ENCODE data around the gene ETFDH.
"Not testable (repeated sequence)": the region's sequence is repeated elsewhere in the genome, so short reads cannot be mapped to it uniquely, and the experiment has no call there.

ETFDH gene

GRCh38 chr4:158678767-158679166 is 6.7 kb downstream of the ETFDH start:
- no peak for DNase-seq (ENCODE audit: low read depth in 1 of 2, low spot score in 1 of 2)

DNA sequence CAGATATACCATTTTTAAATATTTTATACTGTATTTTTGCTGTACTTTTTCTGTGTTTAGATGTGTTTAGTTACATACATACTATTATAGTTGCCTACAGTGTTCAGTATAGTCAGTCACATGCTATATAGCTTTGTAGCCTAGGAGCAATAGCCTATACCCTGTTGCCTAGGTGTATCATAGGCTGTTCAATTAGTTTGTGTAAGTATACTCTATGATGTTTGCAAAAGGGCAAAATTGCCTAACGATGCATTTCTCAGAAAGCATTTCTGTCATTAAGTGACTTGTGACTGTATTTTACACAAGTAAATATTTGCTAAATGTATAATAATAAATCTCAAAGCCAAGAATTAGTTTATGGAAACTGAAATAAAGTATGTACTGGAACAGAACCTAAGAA is 9.5 kb downstream of the ETFDH start:
- no peak for DNase-seq (ENCODE audit: low read depth in 1 of 2, low spot score in 1 of 2)

DNA sequence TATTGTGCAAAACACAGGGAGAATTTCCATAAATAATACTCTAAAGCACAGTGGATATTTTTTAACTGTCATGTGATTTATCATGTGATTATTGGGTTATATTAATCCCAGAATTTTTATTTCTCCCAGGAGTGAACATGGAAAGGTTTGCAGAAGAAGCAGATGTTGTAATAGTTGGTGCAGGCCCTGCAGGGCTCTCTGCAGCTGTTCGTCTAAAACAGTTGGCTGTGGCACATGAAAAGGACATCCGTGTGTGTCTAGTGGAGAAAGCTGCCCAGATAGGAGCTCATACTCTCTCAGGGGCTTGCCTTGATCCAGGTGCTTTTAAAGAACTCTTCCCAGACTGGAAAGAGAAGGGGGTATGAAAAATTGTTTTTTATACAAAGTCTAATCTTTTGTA is 10.0 kb downstream of the ETFDH start:
- no peak for DNase-seq (ENCODE audit: low read depth in 1 of 2, low spot score in 1 of 2)

DNA sequence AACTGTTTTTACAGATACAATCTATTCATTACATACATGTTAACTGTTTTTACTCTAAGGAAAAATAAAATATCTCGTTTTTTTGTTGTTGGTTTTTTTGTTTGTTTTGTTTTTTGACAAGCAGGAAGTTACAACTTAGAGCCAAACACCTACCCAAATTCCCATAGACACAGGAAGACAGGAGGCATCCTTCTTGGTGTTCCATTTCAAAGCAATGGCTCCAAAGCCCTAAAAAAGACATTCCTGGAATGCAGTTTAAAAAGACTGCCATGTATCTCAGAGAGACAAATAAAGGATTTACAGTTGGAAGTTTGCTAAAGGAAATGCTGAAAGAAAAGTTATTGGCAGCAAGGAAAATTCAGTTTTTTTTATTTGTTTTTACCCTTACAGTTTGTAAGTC is 16.7 kb downstream of the ETFDH start:
- DNase-seq (ENCODE audit: low read depth in 1 of 2, low spot score in 1 of 2) = no peak

GRCh38 chr4:158704274-158704673 is 32.2 kb downstream of the ETFDH start:
- no peak for DNase-seq (ENCODE audit: low read depth in 1 of 2, low spot score in 1 of 2)

DNA sequence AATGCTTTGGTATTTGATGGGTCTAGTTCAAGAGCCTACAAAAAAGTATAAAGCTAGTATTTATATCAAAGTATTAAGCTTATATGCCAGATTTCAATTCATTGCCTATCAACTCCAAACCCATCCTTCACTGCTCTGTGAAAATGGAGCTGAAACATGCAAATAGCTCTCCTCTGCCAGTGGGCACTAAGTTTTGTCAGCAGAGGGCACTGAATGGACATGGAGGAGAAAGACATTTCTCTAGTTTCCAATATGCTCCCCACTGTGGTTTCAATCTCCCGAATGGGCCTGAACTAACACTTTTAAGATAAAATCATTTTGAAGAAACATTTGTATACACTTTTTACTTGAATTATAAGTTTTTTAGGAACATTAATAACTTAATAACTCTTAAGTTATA is 38.7 kb downstream of the ETFDH start:
- no peak for DNase-seq (ENCODE audit: low read depth in 1 of 2, low spot score in 1 of 2)

DNA sequence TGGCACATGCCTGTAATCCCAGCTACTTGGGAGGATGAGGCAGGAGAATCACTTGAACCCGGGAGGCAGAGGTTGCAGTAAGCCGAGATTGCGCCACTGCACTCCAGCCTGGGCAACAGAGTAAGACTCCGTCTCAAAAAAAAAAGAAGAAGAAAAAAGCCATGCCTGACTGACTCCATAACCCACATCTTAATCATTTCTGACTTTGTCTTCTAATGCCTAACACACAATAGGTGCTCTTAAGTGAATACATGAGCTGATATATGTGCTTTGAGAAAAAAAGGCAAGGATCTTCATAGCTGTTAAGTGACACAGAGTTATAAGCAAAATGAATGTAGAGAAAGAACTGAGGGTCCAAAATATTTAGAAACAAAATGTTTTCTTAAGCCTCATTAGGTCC is 40.5 kb downstream of the ETFDH start:
- not testable (repeated sequence) for DNase-seq (ENCODE audit: low read depth in 1 of 2, low spot score in 1 of 2)

DNA sequence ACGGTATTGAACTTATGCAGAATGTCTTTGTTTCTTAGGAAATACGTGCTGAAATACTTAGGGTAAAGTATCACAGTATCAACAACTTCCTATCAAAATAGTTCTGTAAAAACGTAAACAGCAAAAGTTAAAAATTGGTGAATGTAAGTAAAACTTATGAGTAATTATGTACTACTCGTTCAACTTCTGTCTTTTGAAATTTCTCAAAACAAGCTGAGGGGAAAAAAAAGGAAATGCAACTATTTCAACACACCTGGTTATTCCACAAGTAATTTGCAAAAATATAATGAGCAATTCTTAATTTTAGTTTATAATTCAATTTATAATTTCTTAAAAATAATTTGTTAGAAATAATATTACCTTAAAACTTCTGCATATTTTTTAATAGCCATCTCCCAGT is 42.8 kb downstream of the ETFDH start:
- DNase-seq (ENCODE audit: low read depth in 1 of 2, low spot score in 1 of 2) = no peak

DNA sequence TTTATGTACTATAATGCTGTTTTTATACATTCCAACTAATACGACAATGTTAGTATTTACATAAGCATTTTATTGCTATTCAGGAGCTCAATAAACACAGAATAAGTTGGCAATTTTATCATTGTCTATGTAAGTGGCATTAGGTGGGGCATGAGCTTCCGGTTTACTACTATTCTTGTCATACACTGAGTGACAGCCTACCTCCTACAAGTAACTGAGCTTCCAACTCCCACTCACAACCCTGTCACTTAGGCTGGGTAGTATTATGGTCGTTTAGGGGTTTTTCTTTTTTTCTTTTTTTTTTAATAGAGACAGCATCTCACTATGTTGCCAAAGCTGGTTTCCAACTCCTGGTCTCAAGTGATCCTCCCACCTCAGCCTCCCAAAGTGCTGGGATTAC is 43.7 kb downstream of the ETFDH start:
- DNase-seq (ENCODE audit: low read depth in 1 of 2, low spot score in 1 of 2) = no peak

DNA sequence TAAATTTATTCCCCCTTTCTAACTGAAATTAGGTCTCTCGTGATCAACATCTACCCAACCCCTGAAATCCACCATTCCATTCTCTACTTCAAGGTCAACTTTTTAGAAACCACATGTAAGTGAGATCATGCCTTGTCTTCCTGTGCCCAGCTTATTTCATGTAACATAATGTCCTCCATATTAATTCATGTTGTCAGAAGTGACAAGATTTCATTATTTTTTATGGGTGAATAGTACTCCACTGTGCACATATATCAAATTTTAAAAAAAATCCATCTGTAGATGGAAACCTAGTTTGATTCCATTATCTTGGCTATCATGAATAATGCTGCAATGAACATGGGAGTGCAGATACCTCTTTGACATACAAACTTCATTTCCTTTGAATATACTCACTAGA is 49.6 kb downstream of the ETFDH start:
- DNase-seq (ENCODE audit: low read depth in 1 of 2, low spot score in 1 of 2) = no peak

GRCh38 chr4:158722291-158722916 is 50.3 kb downstream of the ETFDH start:
- DNase-seq (ENCODE audit: low read depth in 1 of 2, low spot score in 1 of 2) = no peak

DNA sequence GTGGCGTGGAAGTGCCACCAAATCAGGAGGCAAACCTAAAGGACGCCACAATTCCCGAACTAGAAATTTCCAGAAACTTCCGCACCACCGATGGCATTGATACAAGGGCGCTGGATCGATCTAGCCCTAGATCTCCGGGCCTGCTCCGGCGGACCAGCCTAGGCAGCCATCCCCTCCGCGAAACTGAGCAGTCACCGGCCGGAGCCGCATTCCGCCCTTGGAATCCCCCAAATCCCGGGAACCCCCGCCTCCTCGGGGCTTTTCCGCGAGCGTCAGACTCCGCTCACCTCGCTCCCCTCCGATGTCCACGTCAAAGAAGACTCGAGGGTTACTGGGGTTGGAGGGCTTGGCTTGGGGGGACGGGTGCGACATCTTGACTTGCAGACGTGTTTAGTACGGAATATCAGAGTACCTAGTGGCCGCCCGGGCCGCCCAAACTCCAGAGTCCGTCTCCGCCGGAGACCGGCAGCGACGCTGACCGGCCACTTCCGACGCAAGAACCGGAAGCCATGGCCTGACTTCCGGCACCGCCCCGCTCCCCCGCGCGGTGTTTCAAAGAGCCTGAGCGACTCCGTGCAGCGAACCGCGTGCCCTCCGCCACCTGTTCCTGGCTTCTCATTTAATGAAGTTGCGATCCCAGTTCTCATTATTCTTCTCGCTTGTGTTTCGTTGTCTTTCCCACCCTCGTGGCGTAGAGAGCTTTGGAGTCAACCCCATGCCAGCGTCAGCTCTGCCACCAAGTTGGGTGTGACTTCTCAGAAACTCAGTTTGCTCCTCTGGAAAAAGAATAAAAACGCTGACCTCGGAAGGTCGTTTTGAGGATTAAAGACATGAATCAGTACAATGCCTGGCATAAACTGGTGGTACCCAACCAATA is 51.1 kb downstream of the ETFDH start, which contains the start of gene PPID:
TSS of gene PPID (minus strand) at position 480 of the 877 bp plus-strand sequence. CDS start at position 372, 108 bp downstream.
- peak; percentile 62 to 74 for DNase-seq (ENCODE audit: low read depth in 1 of 2, low spot score in 1 of 2)

DNA sequence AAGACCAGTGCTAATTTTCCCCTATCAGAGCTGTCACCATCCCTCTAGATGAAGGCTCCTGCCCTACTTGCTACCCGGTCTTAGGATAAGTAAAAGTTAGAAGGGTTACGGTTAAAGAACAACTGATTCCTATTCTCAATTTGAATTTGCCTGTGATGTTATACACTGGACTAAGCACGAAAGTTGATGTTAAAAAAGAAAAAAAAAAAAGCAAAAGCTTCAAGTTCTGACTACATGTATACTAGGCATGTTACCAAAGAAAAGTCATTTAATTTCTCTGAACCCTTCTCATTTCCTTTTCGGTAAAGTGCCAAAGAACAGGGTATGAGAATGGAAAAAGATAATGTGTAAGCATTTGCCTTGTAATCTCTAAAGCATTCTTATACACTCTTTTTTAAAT is 52.5 kb downstream of the ETFDH start:
- no peak for DNase-seq (ENCODE audit: low read depth in 1 of 2, low spot score in 1 of 2)

- no peak for DNase-seq (ENCODE audit: low read depth in 1 of 2, low spot score in 1 of 2)
Observed at GRCh38 chr4:158726633-158727032, 54.5 kb downstream of the ETFDH start.

- no peak for DNase-seq (ENCODE audit: low read depth in 1 of 2, low spot score in 1 of 2)
Observed at GRCh38 chr4:158728236-158728635, 56.1 kb downstream of the ETFDH start.

GRCh38 chr4:158729716-158730559 is 57.8 kb downstream of the ETFDH start:
- no peak for DNase-seq (ENCODE audit: low read depth in 1 of 2, low spot score in 1 of 2)

GRCh38 chr4:158738866-158739265 is 66.8 kb downstream of the ETFDH start:
- DNase-seq (ENCODE audit: low read depth in 1 of 2, low spot score in 1 of 2) = no peak

DNA sequence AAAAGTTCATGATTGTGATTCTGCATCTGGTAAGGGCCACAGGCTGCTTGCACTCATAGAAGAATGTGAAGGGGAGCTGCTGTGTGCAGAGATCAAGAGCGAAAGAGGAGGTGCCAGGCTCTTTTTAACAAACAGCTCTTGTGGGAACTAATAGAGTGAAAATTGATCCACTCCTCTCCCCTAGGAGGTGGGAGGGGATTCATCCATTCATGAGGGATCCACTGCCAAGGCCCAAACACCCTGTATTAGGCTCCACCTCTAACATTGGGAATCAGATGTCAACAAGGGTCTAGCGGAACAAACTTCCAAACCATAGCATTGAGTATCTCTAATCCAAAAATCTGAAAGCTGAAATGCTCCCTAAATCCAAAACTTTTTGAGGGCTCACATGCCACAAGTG is 67.5 kb downstream of the ETFDH start:
- no peak for DNase-seq (ENCODE audit: low read depth in 1 of 2, low spot score in 1 of 2)

- no peak for DNase-seq (ENCODE audit: low read depth in 1 of 2, low spot score in 1 of 2)
Observed at GRCh38 chr4:158741326-158742021, 69.4 kb downstream of the ETFDH start.

- DNase-seq (ENCODE audit: low read depth in 1 of 2, low spot score in 1 of 2) = not testable (repeated sequence)
Observed at GRCh38 chr4:158746537-158746936, 74.4 kb downstream of the ETFDH start.

- no peak for DNase-seq (ENCODE audit: low read depth in 1 of 2, low spot score in 1 of 2)
Observed at GRCh38 chr4:158750379-158750778, 78.3 kb downstream of the ETFDH start.
